GM13976 (cell line): Measurements from ENCODE around the gene PRR11.

Experiments used
- DNase-seq: peaks from one replicate; pipeline ENCODE4 v3.0.0; 2012; ENCODE audit warnings: low spot score
- in situ Hi-C: fragments of 300-500 bp; cut with MboI; formaldehyde crosslinking; loops from one replicate; pipeline ENCODE4 v1.12.0; 2022; ENCODE audit warnings: low sequenced_read_pairs, mixed read lengths, inconsistent platforms; ENCODE audit not compliant: unreplicated experiment
- TF ChIP-seq, protein P1 (sequence below): IDR thresholded peaks from 2 replicates; pipeline ENCODE4 v1.5.1; 2012; ENCODE audit warnings: borderline replicate concordance, mild to moderate bottlenecking; ENCODE audit not compliant: insufficient read depth; ENCODE audit errors: extremely low read depth, missing control alignments, control extremely low read depth

Gene PRR11

DNA sequence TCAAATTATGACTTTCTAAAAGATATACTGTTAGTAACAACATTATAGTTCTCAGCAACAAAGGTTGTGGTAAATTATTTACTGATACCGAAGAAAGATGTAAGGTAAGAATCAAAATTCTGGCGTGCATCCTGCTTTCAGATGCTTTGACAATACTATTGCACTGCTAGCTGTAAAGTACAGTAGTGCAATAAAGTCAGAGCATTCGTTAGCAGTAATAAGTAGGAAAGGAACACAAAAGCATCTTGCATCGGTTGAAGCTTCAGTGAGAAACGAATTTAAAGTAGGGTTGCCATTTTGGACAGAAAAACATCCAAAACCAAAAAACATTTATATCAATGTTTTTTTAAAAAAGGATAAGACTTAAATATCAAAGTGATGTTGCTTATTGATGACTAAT lies 4.5 kb upstream of the PRR11 start:
- no peak for DNase-seq
- in situ Hi-C loops, result no loop called here
- TF ChIP-seq, protein P1, sequence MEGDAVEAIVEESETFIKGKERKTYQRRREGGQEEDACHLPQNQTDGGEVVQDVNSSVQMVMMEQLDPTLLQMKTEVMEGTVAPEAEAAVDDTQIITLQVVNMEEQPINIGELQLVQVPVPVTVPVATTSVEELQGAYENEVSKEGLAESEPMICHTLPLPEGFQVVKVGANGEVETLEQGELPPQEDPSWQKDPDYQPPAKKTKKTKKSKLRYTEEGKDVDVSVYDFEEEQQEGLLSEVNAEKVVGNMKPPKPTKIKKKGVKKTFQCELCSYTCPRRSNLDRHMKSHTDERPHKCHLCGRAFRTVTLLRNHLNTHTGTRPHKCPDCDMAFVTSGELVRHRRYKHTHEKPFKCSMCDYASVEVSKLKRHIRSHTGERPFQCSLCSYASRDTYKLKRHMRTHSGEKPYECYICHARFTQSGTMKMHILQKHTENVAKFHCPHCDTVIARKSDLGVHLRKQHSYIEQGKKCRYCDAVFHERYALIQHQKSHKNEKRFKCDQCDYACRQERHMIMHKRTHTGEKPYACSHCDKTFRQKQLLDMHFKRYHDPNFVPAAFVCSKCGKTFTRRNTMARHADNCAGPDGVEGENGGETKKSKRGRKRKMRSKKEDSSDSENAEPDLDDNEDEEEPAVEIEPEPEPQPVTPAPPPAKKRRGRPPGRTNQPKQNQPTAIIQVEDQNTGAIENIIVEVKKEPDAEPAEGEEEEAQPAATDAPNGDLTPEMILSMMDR, result no peak

GRCh38 chr17:59151591-59151990 lies 4.0 kb upstream of the PRR11 start:
- TF ChIP-seq, protein P1, result no peak
- no peak for DNase-seq
- in situ Hi-C loops, result no loop called here

DNA sequence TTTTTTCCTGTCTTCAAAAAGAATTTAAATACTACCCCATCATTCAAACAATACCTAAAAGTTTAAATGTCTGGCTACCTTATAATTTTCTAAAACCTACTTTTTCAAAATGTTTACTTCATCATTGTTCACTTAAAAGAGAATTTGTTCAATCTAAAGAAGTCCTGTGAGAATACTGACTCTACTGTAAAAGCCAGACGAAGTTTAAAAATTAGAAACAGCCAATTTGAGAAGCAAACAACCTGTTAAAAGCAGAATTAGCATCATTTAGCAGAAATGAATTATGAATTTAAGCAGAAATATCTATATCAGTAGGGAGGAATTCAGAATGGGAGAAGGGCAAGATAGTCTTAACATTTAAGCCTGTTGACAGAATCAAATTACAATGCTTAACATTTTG lies 2.6 kb upstream of the PRR11 start:
- no peak for DNase-seq
- in situ Hi-C loops, result no loop called here

GRCh38 chr17:59154292-59154720 lies 1.2 kb upstream of the PRR11 start:
- in situ Hi-C loops, result no loop called here
- peak; percentile 28 for DNase-seq
- TF ChIP-seq, protein P1, result no peak

More for the DNA sequence above, 2.6 kb upstream of the PRR11 start:
- TF ChIP-seq, protein P1, result no peak

DNA sequence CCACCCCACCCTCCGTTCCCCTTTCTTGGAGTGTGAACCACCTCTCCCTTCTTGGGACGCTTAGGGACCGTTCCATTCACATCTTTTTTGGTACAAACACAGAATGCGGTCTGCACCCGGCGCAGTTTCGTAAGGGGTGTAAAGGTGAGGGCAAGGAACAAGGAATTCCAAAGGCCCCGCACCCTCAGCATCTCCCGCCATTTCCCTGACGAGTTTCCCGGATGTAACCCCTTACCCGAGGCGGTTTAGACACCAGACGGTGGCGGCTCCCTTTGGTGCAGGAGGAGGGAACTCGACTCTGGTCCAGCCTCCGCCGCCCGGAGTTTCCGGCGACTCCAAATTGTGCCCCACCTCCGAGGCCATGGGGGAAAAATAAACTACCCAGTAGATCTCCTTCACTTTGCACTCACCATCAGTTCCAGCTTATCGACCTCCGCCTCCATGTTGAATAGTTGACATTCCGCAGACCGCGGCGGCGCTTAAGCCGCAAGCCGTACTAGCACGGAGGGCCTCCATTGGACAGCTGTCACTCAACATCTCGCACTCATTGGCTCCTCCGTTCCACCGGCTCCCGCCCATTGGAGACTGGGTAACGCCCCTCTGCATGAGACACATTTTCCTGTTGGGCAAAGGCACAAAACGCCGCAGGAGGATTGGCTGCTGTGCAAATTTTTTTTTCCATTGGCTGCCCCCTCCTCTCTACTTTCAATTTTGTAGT lies 666 bp upstream of the PRR11 start, which contains the start of gene SKA2:
SKA2 (minus strand) TSS at position 466 of the 718 bp plus-strand sequence; CDS start at position 443, 23 bp downstream.
- DNase-seq, result peak; percentile 89
- TF ChIP-seq, protein P1, result no peak
- in situ Hi-C loops, result no loop called here

DNA sequence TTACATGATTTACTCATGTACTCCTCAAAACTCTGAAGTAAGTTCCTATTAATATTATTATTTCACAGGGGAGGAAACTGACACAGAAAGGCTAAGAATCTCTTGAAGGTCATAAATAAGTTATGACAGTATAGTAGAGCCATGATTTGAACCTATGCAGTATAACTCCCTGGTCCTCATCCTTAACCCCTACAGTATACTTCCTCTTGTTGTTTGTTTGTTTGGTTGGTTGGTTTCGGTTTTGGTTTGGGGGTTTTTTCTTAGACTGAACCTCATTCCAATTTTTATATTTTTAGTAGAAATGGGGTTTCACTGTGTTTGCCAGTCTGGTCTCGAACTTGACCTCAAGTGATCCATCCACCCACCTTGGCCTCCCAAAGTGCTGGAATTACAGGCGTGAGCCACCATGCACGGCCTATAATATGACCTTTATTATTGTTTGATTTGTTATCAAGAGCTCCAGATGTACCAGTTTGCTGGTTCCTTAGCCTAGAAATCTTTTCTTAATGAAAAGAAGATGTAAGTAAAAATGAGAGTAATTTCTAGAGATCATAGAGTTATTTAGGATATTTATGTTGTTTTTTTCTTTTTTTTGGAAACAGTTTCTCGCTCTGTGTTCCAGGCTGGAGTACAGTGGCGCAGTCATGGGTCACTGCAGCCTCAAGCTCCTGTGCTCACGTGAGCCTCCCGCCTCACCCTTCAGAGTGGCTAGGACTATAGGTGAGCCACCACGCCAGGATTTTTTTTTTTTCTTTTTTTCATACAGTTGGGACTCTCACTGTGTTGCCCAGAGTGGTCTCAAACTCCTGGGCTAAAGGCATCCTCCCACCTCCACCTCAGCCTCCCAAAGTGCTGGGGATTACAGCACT lies 4.8 kb downstream of the PRR11 start:
- peak; percentile 24 for DNase-seq
- in situ Hi-C loops, result no loop called here
- TF ChIP-seq, protein P1, result no peak
